ENCODE results near the gene ALDH9A1.

DNA sequence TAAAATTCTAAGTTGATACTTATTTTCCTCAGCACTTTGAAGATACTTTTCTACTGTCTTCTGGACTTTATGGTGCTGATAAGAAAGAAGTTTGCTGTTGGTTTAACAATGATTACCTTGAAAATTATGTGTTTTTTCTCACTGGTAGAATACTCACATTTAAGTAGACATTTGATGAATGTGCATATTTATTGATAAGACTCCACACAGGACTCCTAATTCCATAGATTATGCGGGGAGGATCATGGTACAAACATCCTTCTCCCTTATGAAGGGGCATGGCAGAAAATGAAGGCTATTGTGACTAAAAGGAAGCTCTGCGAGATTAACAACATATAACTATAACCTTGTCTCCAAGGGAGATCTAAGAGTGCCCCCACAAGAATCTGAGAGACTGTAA, 28.5 kb upstream of the ALDH9A1 start:
- no peak for TF ChIP-seq POLR2A (IDR thresholded peaks at IDR 0.05)
- TF ChIP-seq, protein P1, sequence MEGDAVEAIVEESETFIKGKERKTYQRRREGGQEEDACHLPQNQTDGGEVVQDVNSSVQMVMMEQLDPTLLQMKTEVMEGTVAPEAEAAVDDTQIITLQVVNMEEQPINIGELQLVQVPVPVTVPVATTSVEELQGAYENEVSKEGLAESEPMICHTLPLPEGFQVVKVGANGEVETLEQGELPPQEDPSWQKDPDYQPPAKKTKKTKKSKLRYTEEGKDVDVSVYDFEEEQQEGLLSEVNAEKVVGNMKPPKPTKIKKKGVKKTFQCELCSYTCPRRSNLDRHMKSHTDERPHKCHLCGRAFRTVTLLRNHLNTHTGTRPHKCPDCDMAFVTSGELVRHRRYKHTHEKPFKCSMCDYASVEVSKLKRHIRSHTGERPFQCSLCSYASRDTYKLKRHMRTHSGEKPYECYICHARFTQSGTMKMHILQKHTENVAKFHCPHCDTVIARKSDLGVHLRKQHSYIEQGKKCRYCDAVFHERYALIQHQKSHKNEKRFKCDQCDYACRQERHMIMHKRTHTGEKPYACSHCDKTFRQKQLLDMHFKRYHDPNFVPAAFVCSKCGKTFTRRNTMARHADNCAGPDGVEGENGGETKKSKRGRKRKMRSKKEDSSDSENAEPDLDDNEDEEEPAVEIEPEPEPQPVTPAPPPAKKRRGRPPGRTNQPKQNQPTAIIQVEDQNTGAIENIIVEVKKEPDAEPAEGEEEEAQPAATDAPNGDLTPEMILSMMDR (IDR thresholded peaks at IDR 0.05), result no peak

Data from stomach (tissue), 4 donors.